Astrocyte of the cerebellum (primary cell): ENCODE data around the gene CDK5R1.

ENCODE experiments used
- DNase-seq: peaks from one replicate; pipeline ENCODE4 v3.0.0-alpha.2; 2011; ENCODE audit warnings: low read depth
- H3K4me3 ChIP-seq: 2 replicates; pipeline ENCODE4 v1.5.1; 2011; ENCODE audit warnings: mild to moderate bottlenecking, low read depth, low read length, moderate library complexity
- CTCF ChIP-seq: IDR thresholded peaks from 2 replicates; pipeline ENCODE4 v1.5.1; 2012; ENCODE audit warnings: low read length, low read depth, moderate library complexity, mild to moderate bottlenecking; ENCODE audit errors: missing control alignments
- in situ Hi-C: cut with HindIII; loops from 2 replicates; pipeline ENCODE4 v1.10.0; 2017; ENCODE audit warnings: low sequenced_read_pairs

CDK5R1 gene

GRCh38 chr17:32494621-32495358, 8.0 kb downstream of the CDK5R1 start:
- no peak for TF ChIP-seq CTCF

GRCh38 chr17:32495359-32496231, 8.8 kb downstream of the CDK5R1 start:
- H3K4me3 ChIP-seq = no peak overlapping the region
- no peak for TF ChIP-seq CTCF
- DNase-seq = no peak
- in situ Hi-C loops = no loop called here

More at GRCh38 chr17:32494621-32495358, 8.0 kb downstream of the CDK5R1 start:
- H3K4me3 ChIP-seq = no peak overlapping the region
- in situ Hi-C loops = no loop called here
- no peak for DNase-seq

- TF ChIP-seq CTCF = no peak
- no peak for DNase-seq
- H3K4me3 ChIP-seq = no peak overlapping the region
These were observed 9.7 kb downstream of the CDK5R1 start for GRCh38 chr17:32496395-32497073.

GRCh38 chr17:32497431-32498205, 10.8 kb downstream of the CDK5R1 start:
- in situ Hi-C loops = no loop called here
- DNase-seq = no peak
- H3K4me3 ChIP-seq = no peak overlapping the region
- peak; percentile 22 for TF ChIP-seq CTCF

More at GRCh38 chr17:32496395-32497073, 9.7 kb downstream of the CDK5R1 start:
- in situ Hi-C loops = no loop called here

- in situ Hi-C loops = no loop called here
- no peak overlapping the region for H3K4me3 ChIP-seq
- no peak for DNase-seq
- no peak for TF ChIP-seq CTCF
These were observed 11.6 kb downstream of the CDK5R1 start for GRCh38 chr17:32498391-32498790.
